Retinal pigment epithelial cell (primary cell): ENCODE measurements around the gene SSU72.

ENCODE experiments used
- DNase-seq: peaks from one replicate; pipeline ENCODE4 v3.0.0-alpha.2; 2010; ENCODE audit warnings: low read depth
- H3K4me3 ChIP-seq: 2 replicates; pipeline ENCODE4 v1.5.1; 2011; ENCODE audit warnings: mild to moderate bottlenecking, low read length, control low read depth, moderate library complexity
- TF ChIP-seq, protein P1 (sequence below): conservative IDR thresholded peaks from 2 replicates; pipeline ENCODE4 v1.5.1; 2011; ENCODE audit warnings: low read depth, low read length, control low read depth, inconsistent platforms

Gene SSU72

DNA sequence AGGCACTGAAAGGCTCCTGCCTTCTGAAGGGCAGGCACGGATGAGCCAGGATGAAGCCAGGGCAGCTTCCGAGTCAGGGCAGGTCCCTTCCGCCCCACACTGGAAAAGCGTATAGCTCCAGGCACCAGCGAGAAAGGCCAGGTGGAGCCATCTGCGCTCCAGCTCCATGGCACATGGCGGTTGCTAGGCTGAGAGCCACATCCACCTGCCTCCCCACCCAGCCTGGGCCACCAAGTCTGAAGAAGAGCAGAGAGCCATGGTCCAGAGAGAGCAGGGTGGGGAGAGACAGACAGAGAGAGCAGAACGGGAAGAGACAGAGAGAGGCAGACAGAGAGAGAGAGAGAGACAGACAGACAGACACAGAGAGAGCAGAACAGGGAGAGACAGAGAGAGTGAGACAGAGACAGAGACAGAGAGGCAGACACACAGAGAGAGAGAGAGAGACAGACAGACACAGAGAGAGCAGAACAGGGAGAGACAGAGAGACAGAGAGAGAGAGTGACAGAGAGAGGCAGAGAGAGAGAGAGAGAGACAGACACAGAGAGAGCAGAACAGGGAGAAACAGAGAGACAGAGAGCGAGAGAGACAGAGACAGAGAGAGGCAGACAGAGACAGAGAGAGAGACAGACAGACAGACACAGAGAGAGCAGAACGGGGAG is 20.1 kb upstream of the SSU72 start:
- H3K4me3 ChIP-seq: no peak overlapping the region
- no peak for DNase-seq
- TF ChIP-seq, protein P1, sequence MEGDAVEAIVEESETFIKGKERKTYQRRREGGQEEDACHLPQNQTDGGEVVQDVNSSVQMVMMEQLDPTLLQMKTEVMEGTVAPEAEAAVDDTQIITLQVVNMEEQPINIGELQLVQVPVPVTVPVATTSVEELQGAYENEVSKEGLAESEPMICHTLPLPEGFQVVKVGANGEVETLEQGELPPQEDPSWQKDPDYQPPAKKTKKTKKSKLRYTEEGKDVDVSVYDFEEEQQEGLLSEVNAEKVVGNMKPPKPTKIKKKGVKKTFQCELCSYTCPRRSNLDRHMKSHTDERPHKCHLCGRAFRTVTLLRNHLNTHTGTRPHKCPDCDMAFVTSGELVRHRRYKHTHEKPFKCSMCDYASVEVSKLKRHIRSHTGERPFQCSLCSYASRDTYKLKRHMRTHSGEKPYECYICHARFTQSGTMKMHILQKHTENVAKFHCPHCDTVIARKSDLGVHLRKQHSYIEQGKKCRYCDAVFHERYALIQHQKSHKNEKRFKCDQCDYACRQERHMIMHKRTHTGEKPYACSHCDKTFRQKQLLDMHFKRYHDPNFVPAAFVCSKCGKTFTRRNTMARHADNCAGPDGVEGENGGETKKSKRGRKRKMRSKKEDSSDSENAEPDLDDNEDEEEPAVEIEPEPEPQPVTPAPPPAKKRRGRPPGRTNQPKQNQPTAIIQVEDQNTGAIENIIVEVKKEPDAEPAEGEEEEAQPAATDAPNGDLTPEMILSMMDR: no peak

DNA sequence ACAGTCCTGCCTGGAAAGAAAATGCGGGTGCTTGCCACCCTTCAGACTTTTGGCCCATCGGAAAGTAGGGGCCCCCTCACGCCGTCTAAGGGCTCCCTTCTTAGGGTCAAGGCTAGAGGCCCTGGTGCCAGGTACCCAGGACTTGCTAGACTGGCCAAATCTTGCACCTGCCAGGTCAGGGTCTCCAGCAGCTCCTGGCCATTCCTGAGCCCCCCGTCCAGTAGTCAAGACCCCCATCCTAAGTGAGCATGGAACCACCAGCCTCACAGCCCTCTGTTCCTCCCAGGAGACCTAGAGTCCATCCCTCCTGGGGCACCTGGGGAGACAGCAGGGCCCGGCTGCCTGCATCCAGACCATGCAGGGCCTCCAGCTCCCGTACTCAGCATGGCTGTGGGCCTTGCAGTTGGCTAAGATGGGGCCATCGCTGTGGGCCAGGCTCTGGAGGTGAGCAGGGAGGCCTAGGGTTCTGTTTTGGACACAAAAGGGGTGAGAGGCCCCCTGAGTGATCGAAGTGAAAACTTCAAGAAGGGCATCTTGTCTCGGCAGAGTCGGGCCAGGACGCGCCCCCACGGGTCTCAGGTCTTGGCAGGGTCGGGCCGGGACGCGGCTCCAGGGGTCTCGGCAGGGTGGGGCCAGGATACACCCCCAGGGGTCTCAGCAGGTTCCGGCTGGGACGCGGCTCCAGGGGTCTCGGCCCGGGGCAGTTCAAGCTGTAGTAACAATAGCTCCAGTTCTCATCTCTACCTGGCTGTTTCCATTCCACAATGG is 19.4 kb upstream of the SSU72 start:
- TF ChIP-seq, protein P1: no peak
- no peak for DNase-seq
- no peak overlapping the region for H3K4me3 ChIP-seq

DNA sequence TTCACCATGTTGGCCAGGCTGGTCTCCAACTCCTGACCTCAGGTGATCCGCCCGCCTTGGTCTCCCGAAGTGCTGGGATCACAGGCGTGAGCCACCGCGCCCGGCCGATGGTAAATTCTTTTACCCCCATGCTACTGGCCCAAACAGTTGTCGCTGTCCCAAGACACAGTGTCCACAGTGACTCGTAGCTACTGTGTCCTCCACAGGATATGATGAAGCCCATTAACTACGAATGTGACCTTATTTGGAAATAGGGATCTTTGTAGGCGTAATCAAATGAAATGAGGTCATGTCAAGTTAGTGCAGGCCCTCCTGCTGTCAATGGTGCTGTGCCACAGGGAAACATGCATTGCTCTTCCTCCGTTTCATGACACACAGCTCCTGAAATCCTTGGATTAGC is 16.8 kb upstream of the SSU72 start:
- no peak overlapping the region for H3K4me3 ChIP-seq
- no peak for DNase-seq
- TF ChIP-seq, protein P1: no peak

DNA sequence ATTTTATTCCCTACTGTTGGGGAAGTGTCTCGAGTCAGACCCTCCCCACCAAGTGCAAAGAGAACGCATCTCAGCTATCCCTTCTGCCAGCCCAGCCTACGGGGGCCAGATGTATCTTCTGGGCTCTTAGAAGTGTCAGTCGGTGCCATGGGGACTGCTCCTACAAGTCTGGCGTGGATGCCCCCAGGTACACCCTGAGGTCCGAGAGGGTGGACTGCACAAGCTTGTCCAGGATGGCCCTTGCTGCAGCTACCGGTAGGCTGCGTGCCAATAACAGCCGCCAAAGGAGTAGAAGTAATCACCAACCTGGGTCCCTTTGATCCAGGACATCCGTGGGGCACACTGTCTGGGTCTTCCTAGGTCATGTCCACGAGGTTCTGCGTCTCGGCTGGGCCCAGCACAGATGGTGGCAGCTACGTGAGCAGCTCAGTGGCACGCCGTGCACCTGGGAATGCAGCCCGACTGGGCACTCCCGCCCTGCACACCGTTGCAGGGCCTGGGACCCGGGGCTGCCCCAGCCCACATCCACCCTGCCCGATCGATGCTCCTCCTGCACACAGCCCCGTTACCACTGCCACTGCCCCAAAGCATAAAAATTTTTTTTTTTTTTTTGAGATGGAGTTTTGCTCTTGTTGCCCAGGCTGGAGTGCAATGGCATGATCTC is 8.8 kb upstream of the SSU72 start:
- no peak for DNase-seq
- TF ChIP-seq, protein P1: no peak
- H3K4me3 ChIP-seq: no peak overlapping the region

DNA sequence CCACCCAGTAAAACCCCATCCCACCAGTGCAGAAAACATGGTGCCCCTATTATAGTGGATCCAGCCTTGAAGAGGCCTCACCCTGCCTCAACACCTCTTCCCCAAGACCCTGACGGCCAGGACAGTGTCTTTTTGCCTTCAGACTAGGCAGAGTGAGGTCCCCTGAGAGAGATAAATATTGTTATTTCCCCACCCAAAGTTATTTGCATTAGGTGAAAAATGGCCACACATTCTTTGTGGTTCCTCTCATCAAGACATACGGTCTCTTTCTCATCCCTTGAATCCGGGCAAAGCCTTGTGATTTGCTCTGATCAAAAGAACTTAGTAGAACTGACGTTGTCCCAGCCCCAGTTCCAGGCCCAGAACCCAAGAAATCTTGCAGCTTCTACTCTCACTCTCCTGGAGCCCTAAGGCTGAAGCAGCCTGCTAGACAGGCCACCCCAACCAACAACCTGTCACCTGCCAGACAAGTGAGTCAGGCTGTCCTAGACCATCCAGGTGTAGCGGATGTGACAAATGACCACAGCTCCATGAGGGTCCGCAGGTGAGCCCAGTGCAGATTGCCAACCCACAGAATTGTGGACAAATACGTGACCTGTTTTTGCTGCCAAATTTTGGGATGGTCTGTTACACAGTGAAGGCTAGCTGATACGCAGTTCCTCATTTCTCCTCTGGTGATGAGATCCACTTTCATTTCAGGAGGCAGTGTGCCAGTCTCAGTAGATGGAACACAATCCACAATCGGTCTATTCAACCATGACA is 8.1 kb upstream of the SSU72 start:
- DNase-seq: no peak
- H3K4me3 ChIP-seq: no peak overlapping the region
- TF ChIP-seq, protein P1: no peak

DNA sequence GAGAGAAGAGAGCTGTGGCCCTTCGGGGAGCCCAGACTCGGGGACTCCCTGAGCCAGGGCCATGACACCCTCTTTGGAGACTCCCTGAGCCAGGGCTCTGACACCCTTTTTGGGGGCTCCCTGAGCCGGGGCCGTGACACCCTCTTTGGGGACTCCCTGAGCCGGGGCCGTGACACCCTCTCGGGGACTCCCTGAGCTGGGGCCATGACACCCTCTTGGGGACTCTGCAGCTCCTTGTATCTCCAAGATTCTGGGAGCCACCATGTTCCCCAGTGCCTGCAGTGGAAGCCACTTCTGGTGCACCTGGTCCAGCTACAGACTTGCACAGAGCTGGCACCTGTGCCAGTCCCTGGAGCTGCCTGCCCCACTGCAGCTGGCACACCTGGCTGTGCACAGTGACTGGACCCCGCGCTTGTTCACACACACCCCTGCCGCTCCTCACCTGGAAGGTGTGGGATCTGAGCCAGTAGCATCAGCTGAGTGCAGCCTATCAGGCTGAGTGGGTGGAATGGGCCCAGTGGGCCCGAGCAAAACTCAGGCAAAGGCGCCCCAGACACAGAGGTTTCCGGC is 3.8 kb upstream of the SSU72 start:
- TF ChIP-seq, protein P1: no peak
- H3K4me3 ChIP-seq: no peak overlapping the region
- DNase-seq: no peak
